Mesodermal cell (in vitro differentiated cells): ENCODE measurements around the gene PIP5KL1.

Experiments
- H3K27ac ChIP-seq: 2 replicates; pipeline ENCODE4 v1.7.0; 2013; ENCODE audit warnings: mild to moderate bottlenecking, low read depth, low read length, moderate library complexity; ENCODE audit not compliant: severe bottlenecking
- H3K36me3 ChIP-seq: 2 replicates; pipeline ENCODE4 v1.7.1; 2013; ENCODE audit warnings: mild to moderate bottlenecking, low read length, moderate library complexity; ENCODE audit not compliant: control insufficient read depth, insufficient read depth
- H3K4me1 ChIP-seq: one replicate; pipeline ENCODE4 v1.7.1; 2013; ENCODE audit warnings: mild to moderate bottlenecking, low read length; ENCODE audit not compliant: insufficient read depth, control insufficient read depth, poor library complexity, severe bottlenecking
- H3K4me3 ChIP-seq: 2 replicates; pipeline ENCODE4 v1.7.0; 2013; ENCODE audit warnings: low read length, control low read depth, mild to moderate bottlenecking; ENCODE audit not compliant: insufficient read depth, poor library complexity, severe bottlenecking; ENCODE audit errors: extremely low read depth
- H3K9me3 ChIP-seq: 2 replicates; pipeline ENCODE4 v1.7.1; 2013; ENCODE audit warnings: mild to moderate bottlenecking, low read length, moderate library complexity; ENCODE audit not compliant: control insufficient read depth
- WGBS, 2 experiments: methylation state at CpG; one replicate each; pipeline ENCODE4 v1.1.5; 2013; ENCODE audit warnings: missing lambda C conversion rate in 2 of 2; ENCODE audit not compliant: insufficient coverage in 2 of 2; 5-methylcytosine and 5-hydroxymethylcytosine counted together

PIP5KL1 gene

DNA sequence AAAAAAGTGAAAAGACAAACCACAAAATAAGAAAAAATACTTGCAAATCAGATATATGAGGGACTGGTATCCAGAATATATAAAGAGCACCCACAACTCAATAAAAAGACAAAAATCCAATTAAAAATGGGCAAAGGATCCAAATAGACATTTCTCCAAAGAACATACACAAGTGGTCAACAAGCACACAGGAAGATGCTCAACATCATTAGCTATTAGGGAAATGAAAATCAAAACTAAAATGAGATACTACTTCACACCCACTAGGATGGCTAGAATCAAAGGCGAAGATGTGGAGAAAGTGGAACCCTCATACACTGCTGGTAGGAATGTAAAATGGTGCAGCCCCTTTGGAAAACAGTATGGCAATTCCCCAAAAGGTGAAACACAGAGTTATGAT lies 28.2 kb upstream of the PIP5KL1 start:
- Histone ChIP-seq H3K4me3 (no peak overlapping the region), H3K4me1 (peaks cover 16% of the 10 kb centered on the region), H3K9me3 (no peaks in the 10 kb centered on the region), H3K27ac (no peak overlapping the region), H3K36me3 (peaks cover 5% of the 10 kb centered on the region)
- no CpG with 5 or more reads among the region's 1 CpG for WGBS, 2 experiments

DNA sequence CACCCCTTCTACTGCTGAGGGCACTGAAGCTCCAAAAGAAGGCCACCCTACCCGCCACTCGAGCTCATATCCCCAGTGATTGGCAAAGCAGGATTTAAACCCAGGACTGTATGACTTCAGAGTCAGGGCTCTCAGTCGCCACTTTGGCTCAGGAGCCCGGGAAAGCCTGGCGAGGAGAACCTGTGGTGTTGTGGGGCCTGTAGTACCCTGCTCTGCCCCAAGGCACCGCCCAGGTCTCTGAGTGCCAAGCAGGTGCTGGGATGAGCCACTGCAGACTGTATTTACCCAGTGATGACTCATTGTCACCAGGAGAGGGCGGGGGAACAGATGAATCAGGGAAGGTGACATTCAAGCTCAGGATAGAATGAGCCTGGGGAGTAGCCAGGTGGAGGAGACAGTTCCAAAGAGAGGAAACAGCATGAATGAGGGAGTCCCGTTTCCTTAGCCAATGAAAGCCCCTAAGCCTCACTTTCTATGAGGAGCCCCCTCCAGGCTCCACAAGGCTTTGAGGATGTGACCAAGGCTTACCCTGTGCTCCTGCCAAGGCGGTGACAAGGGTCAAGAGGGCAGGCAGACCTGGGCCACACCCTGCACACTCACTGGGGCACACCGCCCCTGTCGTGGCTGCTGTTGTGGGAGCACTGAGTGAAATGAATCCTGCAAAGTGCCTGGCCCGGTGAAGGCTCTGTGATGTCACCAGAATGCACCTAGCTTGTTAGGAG lies 24.9 kb upstream of the PIP5KL1 start:
- H3K4me1 ChIP-seq, result peaks cover 5% of the 10 kb centered on the region
- no peaks in the 10 kb centered on the region for H3K9me3 ChIP-seq
- H3K36me3 ChIP-seq, result peaks cover 5% of the 10 kb centered on the region
- 73 to 74% methylated on average over 11 of the region's 12 CpGs for WGBS, 2 experiments
- H3K4me3 ChIP-seq, result no peak overlapping the region
- H3K27ac ChIP-seq, result no peak overlapping the region

DNA sequence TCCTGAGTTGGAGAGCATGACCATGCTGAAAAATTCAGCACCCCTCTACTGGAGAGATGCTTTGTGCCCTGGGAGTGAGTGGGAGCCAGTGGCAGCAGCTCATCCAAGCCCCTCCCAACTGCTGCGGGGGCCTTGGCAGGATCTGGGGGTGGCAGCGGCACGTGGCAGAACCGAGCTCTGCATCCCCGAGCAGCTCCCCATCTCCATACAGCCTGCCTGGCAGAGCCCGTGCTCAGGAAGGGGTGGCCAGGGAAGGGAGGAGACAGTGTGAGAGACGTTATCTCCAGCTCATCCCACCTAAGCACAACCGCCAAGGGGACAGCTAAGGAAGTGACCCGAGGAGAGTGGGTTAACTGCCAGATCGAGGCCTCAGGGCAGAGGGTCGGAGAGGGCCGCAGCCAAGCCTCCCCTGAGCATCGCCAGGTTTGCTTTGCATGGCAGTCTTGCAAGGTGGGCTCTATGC lies 24.3 kb upstream of the PIP5KL1 start:
- WGBS, 2 experiments, result 79 to 87% methylated on average over 5 to 9 of the region's 13 CpGs
- no peak overlapping the region for H3K27ac ChIP-seq

DNA sequence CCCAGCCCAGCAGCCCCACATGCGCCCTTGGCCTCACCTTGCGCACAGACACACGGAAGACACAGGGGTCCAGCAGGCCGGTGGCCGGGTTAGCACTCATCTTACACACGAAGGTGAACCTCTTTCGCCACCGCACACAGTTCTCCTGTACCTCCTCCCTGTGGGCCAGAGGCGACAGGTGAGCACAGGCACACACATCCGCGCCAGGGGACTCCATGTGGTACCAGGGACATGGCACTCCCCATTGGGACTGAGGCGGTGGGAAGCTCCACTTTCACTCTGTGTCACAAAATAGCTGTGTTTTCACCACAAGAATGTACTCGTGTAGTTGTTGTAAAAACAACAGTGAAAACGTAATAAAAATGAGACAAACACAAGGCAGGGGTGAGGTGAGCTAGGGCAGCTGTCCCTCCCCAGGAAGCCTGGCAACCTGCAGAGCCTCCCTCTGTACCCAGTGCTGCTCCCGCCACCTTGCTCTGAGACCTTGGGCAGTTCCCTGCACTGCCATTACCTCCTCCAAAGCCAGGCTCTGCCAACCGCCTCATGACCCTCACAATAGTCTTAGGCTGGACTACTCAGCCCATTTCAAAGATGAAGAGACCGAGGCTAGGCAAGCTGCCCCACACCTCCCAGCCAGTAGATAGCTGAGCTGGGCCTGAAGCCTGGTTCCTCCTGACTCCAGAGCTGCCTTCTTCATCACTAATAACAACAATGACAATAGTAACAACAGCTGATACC lies 23.4 kb upstream of the PIP5KL1 start:
- WGBS, 2 experiments, result 96% methylated on average over 16 to 17 of the region's 17 CpGs

More for the DNA sequence above, 24.3 kb upstream of the PIP5KL1 start:
- Histone ChIP-seq H3K9me3 (no peaks in the 10 kb centered on the region), H3K4me3 (no peak overlapping the region), H3K36me3 (peaks cover 9% of the 10 kb centered on the region), H3K4me1 (peaks cover 5% of the 10 kb centered on the region)

DNA sequence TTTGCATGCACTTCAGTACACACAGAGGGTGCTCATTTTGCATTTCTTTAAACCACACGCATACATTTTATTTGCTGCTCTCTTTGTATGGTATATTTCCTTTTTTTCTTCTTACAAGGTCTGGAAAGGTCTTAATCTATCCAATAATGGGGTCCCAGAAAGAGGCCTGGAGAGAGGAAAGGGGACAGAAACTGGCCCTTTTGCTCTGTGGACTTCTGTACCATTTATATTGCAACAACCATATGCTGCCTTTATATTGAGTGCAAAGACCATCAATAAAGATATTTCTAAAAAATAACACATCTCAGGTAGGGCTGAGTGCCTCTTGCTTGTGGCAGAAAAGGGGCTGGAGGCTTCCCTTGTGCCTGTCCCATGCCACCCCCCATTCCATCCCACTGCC lies 22.6 kb upstream of the PIP5KL1 start:
- peaks cover 22% of the 10 kb centered on the region for H3K36me3 ChIP-seq
- H3K9me3 ChIP-seq, result no peaks in the 10 kb centered on the region
- WGBS, 2 experiments, result no CpG with 5 or more reads among the region's 1 CpG
- no peak overlapping the region for H3K27ac ChIP-seq
- H3K4me1 ChIP-seq, result peaks cover 5% of the 10 kb centered on the region
- no peak overlapping the region for H3K4me3 ChIP-seq

More for the DNA sequence above, 23.4 kb upstream of the PIP5KL1 start:
- Histone ChIP-seq H3K9me3 (no peaks in the 10 kb centered on the region), H3K4me3 (no peak overlapping the region), H3K27ac (no peak overlapping the region), H3K36me3 (peaks cover 16% of the 10 kb centered on the region), H3K4me1 (peaks cover 5% of the 10 kb centered on the region)

DNA sequence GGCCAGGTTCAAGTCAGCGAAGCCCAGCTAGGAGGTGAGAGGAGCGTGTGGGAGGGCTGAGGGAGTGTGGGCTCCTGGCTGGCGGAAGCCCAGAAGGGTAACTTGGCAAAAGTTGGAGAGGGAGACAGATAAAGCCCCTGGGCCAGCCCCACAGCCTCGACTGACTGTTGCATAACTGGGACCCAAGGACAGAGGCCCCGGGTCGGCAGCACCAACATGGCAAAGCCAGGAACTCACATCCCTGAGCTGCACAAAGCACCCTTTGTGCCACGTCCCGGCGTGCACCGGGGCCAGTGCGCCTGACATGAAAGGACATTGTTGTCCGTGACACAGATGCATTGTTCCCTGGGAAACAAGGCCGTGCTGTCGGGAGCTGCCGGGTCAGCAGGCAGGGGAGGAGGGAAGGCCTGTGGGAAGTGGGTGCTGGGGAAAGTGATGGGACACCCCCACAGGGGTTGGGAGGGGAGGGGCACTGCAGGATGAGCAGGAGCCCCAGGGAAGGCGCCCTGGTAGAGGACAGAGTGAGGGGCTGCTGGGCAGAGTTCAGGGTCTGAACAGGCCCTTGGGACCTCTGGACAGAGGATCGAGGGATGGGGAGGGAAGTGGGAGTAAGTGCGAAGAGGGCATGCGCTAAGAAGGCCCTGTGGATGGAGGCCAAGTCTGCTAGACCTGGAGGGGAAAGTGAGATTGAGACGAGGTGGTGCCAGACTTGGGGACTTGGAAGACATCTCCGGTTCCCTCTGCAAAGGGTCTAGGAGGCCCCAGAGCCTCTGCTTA lies 20.1 kb upstream of the PIP5KL1 start:
- H3K9me3 ChIP-seq, result no peaks in the 10 kb centered on the region
- no peak overlapping the region for H3K4me3 ChIP-seq
- peak overlapping the region; percentile 45 for H3K27ac ChIP-seq
- peaks cover 5% of the 10 kb centered on the region for H3K4me1 ChIP-seq
- H3K36me3 ChIP-seq, result peaks cover 26% of the 10 kb centered on the region
- 77 to 88% methylated on average over 17 to 20 of the region's 21 CpGs for WGBS, 2 experiments

DNA sequence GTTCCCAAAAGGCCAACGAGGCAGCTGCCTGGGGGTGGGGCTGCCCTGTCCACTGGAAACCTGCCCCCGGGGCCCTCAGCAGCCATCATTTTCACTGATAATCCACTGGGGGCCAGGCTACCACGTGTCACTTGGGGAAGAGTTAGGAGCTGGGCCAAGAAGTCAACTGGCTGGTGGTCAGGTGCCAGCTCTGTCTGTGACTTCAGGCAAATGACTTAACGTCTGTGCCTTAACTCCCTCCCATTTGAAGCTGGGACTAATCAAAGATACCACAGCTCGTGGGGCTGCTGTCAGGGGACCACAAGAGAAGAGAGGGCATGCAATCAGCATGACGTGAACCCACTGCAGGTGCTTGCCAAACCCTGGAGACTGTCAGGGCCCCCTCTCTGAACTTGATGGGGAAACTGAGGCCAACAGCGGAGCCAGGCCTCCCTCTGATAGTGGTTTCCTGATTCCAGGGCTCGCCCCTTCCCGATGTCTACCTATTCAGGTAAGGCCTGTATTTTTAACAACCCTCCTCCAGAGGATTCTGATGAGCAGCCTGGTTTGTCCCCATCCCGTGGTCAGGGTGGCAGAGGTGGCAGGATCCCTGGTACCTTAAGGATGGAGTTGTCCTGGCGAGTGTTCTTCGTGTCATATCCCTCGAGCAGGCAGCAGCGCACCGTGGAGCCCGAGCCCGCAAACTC lies 19.4 kb upstream of the PIP5KL1 start:
- H3K9me3 ChIP-seq, result no peaks in the 10 kb centered on the region
- H3K4me1 ChIP-seq, result peaks cover under 1% of the 10 kb centered on the region
- WGBS, 2 experiments, result 89 to 94% methylated on average over 15 to 16 of the region's 17 CpGs
- H3K36me3 ChIP-seq, result peaks cover 27% of the 10 kb centered on the region
- H3K4me3 ChIP-seq, result no peak overlapping the region
- H3K27ac ChIP-seq, result peak overlapping the region; percentile 45

DNA sequence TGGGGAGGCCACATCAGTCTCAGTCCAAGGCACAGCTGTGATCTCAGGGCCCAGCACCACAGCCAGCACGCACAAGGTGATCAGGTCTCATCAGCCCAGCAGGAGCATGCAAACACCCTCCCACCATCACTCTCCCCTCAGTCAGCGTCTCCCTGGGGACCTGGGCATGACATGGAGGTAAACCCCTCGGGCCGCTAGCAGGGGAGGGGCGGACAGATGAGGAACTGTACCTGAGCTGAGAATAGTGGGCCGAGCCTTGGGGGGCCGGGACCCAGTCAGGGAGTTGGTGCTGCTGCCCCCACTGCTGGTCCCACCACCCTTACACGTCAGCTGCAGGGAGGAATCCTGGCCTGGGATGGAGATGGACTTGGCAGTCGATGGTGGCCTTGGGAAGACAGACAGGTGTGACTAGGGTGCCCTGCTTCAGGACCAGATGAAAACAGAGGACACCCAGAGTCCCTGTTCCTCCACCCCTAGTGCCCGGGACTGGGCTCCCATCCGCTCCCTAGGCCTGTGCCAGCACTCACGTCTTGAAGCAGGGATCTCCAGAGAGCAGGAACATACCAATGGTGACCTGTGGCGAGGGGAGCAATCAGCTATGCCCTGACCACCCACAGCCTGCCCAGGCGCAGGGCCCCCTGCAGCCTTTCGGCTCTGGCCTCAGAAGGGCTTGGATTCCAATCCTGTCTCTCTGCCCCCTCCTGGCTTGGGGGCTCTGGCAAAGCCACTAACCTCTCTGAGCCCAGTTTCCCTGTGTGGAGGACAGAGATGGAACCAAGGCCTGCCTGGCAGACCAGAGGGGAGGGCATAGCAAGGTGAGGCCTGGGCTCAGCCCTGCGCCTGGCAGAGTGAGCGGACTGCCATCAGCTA lies 17.5 kb upstream of the PIP5KL1 start:
- no peaks in the 10 kb centered on the region for H3K4me1 ChIP-seq
- no peak overlapping the region for H3K27ac ChIP-seq
- peaks cover 33% of the 10 kb centered on the region for H3K36me3 ChIP-seq
- H3K9me3 ChIP-seq, result no peaks in the 10 kb centered on the region
- H3K4me3 ChIP-seq, result no peak overlapping the region
- WGBS, 2 experiments, result 87 to 89% methylated on average over 14 to 15 of the region's 17 CpGs

DNA sequence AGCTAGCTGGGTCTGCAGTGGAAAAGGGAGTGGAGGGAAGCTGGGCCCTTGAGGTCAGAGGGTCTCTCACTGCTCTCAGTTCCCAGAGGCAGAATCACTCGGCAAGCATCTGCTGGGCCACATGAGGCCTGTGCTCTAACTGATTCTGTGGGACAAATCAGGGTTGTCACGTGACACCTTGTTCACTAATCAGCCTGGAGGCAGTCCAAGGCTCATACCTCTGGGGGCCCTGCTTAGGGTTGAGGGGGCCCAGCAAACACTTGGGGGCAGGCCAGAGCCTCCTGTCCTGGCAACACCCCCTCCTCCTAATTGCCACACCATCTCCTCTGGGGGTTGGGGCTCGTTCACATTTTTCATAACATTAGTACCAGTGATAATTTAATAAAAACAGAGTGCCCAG lies 16.2 kb upstream of the PIP5KL1 start:
- WGBS, 2 experiments, result 89 to 95% methylated on average over 2 of the region's 3 CpGs

More for the DNA sequence above, 16.2 kb upstream of the PIP5KL1 start:
- Histone ChIP-seq H3K36me3 (peaks cover 42% of the 10 kb centered on the region), H3K27ac (no peak overlapping the region), H3K4me1 (no peaks in the 10 kb centered on the region), H3K4me3 (no peak overlapping the region), H3K9me3 (no peaks in the 10 kb centered on the region)
